Measurements from ENCODE around the gene NDUFAF5.
"Not testable (repeated sequence)": the region's sequence is repeated elsewhere in the genome, so short reads cannot be mapped to it uniquely, and the experiment has no call there.

Gene NDUFAF5

GRCh38 chr20:13784893-13785715, at the start of gene NDUFAF5, which contains the start of gene ESF1:
TSS of gene NDUFAF5 (plus strand) at chr20:13785028. CDS start at chr20:13785069, 41 bp downstream.
TSS of gene ESF1 (minus strand) at chr20:13784919. CDS start at chr20:13783140, 1,779 bp downstream.
- peak; percentile 95 for DNase-seq
- in situ Hi-C loops (cut with HindIII; ENCODE audit: low pct_ligation_motif_present, low pct_unique_long_range_greater_than_20kb, low sequenced_read_pairs) = no loop called here

DNA sequence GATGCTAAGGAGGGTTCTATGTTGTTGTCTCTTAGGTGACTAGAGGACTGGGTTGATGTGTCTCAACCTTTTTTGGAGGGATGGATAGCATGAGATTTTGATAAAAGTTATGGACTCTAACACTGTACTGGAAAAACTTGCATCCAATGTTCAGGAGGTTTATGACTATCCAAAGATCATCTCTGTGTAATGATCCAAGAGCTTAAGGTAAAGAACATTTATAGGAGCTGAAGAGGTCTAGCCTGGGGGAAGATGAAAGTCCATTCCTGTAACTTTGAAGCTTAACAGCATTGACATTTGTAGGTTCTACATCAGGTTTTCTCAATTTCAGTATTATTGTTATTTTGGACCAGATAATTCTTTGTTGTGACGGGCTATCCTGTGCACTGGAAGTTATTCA, 49.0 kb upstream of the NDUFAF5 start:
- in situ Hi-C loops (cut with HindIII; ENCODE audit: low pct_ligation_motif_present, low pct_unique_long_range_greater_than_20kb, low sequenced_read_pairs) = no loop called here
- DNase-seq = no peak

- DNase-seq = no peak
- in situ Hi-C loops (cut with HindIII; ENCODE audit: low pct_ligation_motif_present, low pct_unique_long_range_greater_than_20kb, low sequenced_read_pairs) = no loop called here
Measured at GRCh38 chr20:13736436-13737191, 48.2 kb upstream of the NDUFAF5 start.

DNA sequence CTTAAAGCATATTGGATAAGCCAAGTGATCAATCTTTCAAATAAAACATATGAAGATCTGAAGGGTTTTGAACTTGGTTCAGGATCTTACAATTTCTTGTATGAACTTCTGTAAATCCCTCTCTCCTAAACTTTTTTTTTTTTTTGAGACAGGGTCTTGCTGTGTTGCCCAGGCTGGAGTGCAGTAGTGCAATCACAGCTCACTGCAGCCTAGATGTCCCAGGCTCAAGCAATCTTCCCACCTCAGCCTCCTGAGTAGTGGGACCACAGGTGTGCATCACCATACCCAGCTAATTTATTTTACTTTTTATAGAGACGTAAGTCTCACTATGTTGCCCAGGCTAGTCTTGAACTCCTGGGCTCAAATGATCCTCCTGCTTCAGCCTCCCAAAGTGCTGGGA, 46.6 kb upstream of the NDUFAF5 start:
- in situ Hi-C loops (cut with HindIII; ENCODE audit: low pct_ligation_motif_present, low pct_unique_long_range_greater_than_20kb, low sequenced_read_pairs); DNase-seq: not testable (repeated sequence)

DNA sequence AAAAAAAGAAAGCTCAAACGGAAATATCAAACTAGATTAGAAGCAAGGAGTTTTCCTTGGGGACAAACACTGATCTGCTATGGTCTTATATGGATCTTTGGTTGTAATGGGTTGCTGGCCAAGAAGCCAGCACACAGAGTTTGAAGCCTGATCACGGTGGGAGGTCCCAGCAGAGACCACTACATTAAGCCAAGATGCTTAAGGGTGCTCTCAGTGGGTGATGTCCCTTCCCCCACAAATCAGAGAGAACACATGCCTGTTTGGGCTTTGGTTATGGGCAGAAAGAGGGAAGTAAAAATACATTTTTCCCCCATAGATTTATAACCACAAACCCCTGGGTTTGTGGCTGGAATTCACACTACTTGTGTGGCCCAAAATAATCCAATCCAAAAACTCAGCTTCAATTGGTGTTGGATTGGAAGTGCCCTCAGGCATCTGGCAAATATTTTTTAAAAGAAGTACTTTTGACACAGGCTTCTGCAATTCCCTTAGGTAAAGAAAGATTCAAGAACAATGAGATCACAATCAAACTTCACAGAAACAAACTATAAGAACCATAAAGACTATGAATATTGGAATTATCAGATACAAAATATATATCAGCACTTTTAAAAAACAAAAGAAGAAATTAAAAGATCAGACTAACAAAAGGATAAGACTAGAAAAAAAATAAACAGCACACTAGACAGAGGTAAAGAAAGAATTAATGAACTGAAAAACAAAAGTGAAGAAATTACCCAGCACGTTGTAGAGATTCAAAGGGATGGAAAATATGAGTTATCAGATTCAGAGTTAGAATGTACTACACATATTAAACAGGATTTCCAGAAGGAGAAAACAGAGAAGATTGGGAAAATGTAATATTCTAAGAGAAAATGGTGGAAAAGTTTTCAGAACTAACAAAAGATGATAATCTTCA, 44.8 kb upstream of the NDUFAF5 start:
- in situ Hi-C loops (cut with HindIII; ENCODE audit: low pct_ligation_motif_present, low pct_unique_long_range_greater_than_20kb, low sequenced_read_pairs) = no loop called here
- DNase-seq = no peak

DNA sequence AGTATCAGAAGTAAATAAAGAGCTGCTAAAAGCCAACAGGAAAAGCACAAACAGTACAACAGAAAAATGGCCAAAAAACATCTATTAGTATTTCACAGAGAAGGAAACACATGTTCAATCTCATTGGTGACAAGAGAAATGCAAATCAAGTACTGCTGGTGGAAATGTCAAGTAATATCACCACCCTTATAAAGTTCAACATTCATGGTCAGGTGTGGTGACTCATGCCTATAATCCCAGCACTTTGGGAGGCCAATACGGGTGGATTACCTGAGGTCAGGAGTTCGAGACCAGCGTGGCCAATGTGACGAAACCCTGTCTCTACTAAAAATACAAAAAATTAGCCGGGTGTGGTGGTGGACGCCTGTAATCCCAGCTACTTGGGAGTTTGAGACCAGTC, 42.9 kb upstream of the NDUFAF5 start:
- DNase-seq = no peak
- in situ Hi-C loops (cut with HindIII; ENCODE audit: low pct_ligation_motif_present, low pct_unique_long_range_greater_than_20kb, low sequenced_read_pairs) = no loop called here

DNA sequence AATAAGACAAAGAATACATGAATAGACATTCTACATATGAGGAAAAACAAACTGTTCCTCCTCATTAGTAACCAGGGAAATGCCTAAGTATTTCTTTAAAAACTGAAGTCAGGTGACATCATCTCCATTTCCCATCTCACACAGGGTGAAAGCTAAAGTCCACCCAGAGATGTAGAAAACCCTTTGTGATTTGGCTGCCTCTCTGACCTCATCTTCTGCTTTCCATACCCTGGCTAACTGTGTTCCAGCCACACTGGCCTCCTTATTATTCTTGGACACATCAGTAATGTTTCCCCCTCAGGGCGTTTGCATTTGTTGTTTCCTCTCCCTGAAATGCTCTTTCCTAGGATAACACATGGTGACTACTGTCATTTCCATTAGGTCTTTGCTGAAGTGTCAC, 40.5 kb upstream of the NDUFAF5 start:
- DNase-seq = no peak
- in situ Hi-C loops (cut with HindIII; ENCODE audit: low pct_ligation_motif_present, low pct_unique_long_range_greater_than_20kb, low sequenced_read_pairs) = no loop called here

DNA sequence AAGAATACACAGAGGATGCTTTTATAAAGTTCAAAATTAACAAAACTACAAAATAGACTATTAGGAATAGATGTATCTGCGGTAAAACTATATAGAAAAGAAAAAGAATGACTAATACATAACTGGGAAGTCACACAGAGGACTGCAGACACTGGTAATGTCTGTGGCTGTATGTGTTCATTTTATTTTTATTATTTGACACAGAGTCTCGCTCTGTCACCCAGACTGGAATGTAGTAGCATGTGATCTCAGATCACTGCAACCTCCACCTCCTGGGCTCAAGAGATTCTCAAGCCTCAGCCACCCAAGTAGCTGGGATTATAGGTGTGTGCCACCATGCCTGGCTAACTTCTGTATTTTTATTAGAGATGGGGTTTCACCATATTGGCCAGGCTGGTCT, 39.0 kb upstream of the NDUFAF5 start:
- DNase-seq = no peak
- in situ Hi-C loops (cut with HindIII; ENCODE audit: low pct_ligation_motif_present, low pct_unique_long_range_greater_than_20kb, low sequenced_read_pairs) = no loop called here

GRCh38 chr20:13749811-13750210, 35.0 kb upstream of the NDUFAF5 start:
- no peak for DNase-seq
- in situ Hi-C loops (cut with HindIII; ENCODE audit: low pct_ligation_motif_present, low pct_unique_long_range_greater_than_20kb, low sequenced_read_pairs) = no loop called here

DNA sequence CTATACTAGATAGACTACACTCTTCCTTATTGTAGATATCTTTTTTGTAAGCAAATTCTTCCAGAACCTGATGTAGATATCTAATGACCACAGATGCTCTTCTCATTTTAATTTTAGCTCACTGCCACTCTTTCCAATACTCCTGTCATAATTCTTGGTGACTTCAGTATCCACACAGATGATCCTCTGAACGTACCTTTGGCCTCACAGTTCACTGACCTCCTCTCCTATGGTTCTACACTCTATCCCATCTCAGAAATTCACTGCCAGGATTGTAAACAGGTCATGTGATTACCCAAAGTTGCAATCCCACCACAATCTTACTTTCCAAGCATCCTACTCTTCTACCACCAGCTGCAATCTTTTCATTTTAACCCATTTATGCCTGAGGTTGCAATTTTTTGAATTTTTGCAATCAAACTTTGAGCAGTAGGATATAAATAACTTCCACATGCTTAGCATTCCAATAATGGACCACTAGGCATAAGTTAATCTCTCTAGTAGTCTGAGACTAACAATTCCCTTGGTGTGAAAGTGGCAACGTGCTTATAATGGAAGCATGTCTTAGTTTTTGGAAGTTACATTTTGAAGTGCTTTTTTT, 31.3 kb upstream of the NDUFAF5 start:
- in situ Hi-C loops (cut with HindIII; ENCODE audit: low pct_ligation_motif_present, low pct_unique_long_range_greater_than_20kb, low sequenced_read_pairs) = no loop called here
- DNase-seq = no peak

DNA sequence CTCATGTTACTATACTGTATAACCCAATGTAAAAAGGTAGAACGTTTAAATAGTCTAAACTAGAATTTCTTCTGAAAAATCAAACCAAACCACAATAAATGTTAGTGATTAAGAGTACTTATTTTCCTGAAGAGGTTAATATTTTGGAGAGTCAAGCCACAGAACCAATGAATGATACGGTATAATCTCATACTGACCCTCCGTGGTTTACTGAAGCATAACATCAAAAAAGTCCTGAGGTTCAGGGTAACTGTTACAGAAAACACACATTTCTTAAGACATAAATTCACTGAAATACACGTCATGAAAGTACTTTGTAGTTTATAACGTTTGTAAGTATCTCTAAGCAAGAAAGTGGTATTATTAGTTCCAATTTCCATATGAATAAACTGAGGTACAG, 29.0 kb upstream of the NDUFAF5 start:
- in situ Hi-C loops (cut with HindIII; ENCODE audit: low pct_ligation_motif_present, low pct_unique_long_range_greater_than_20kb, low sequenced_read_pairs) = no loop called here
- no peak for DNase-seq

DNA sequence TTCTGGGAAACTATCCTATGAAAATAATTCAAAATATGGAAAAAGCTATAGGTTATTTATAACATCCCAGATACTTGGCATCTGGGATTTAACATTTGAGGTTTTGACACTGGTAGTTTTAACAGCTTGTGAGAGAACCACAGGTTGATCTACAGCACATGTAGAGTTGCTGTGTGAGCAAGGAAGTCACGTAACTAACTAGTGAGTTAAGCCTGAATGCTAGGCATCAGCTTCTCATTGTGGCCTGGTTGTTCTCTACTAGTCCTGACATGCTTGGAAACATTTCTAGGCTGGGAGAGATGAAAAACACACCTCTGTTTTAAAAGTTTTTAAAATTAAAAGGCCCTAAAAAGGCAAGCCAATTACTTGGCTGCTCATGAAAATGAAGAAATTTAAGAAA, 28.3 kb upstream of the NDUFAF5 start:
- in situ Hi-C loops (cut with HindIII; ENCODE audit: low pct_ligation_motif_present, low pct_unique_long_range_greater_than_20kb, low sequenced_read_pairs) = no loop called here
- no peak for DNase-seq

DNA sequence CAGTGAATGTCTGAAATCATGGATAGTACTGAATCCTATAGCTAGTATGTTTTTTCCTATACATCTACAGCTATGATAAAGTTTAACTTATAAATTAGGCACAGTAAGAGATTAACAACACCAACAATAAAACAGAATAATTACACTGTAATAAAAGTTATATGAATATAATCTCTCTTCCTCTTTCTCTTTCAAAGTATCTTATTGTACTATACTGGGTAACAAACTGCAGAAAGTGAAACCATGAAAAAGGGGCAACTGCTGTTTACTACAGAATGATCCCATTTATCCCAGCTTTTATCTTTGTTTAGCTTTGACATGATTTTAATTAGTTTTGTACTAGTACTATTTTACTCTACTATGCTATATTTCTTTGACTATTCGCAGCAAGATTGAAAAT, 25.9 kb upstream of the NDUFAF5 start:
- in situ Hi-C loops (cut with HindIII; ENCODE audit: low pct_ligation_motif_present, low pct_unique_long_range_greater_than_20kb, low sequenced_read_pairs) = no loop called here
- DNase-seq = no peak

DNA sequence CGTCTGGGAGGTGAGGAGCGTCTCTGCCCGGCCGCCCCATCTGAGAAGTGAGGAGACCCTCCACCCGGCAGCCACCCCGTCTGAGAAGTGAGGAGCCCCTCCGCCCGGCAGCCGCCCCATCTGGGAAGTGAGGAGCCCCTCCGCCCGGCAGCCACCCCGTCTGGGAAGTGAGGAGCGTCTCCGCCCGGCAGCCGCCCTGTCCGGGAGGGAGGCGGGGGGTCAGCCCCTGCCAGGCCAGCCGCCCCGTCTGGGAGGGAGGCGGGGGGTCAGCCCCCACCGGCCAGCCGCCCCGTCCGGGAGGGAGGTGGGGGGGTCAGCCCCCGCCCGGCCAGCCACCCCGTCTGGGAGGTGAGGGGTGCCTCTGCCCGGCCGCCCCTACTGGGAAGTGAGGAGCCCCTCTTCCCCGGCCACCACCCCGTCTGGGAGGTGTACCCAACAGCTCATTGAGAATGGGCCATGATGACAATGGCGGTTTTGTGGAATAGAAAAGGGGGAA, 24.3 kb upstream of the NDUFAF5 start:
- DNase-seq; in situ Hi-C loops (cut with HindIII; ENCODE audit: low pct_ligation_motif_present, low pct_unique_long_range_greater_than_20kb, low sequenced_read_pairs): not testable (repeated sequence)

- in situ Hi-C loops (cut with HindIII; ENCODE audit: low pct_ligation_motif_present, low pct_unique_long_range_greater_than_20kb, low sequenced_read_pairs) = no loop called here
- DNase-seq = no peak
Measured at GRCh38 chr20:13765299-13765698, 19.5 kb upstream of the NDUFAF5 start.

- DNase-seq = no peak
- in situ Hi-C loops (cut with HindIII; ENCODE audit: low pct_ligation_motif_present, low pct_unique_long_range_greater_than_20kb, low sequenced_read_pairs) = no loop called here
Measured at GRCh38 chr20:13765868-13766416, 18.9 kb upstream of the NDUFAF5 start.

DNA sequence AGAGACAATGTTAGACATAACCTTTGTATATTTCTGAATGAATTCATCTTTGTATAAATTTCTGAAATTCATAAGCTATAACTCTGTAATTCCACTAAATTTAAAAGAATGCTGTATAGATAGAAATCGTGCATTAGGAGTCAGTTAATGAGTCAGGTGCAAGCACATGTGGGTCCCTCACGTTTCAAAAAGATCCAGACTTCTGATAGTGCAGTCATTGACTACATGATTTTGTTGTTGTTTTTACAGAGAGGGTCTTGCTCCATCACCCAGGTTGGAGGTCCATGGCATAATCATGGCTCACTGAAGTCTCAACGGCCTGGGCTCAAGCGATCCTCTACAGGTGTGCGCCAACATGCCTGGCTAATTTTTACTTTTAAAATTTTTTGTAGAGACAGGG, 14.7 kb upstream of the NDUFAF5 start:
- in situ Hi-C loops (cut with HindIII; ENCODE audit: low pct_ligation_motif_present, low pct_unique_long_range_greater_than_20kb, low sequenced_read_pairs) = no loop called here
- no peak for DNase-seq

DNA sequence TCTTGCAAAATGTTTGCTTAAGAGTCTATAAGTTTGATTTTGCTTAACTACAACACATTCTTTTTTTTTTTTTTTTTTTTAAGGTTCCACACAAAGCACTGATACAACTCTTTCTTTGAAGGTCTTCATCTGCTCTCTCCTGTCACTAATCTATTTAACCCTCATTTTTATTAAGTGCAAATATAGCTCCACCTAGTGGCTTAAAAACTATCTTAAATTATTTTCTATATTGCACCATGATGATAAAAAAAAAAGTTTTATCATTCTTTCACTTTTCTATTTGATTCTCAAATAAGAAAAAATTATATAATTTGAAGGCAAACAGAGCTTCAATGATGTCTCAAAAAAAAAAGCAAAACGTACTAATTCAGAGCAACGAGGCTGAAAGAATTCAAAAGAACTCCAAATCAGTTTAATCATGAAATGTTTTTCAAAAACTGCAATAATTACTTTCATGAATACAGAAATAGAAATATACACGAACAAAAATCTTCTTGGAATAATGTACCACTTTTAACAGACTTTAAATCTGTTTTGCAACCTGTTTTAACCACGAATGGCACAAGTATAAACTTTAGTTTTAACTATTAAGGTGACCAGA, 12.9 kb upstream of the NDUFAF5 start:
- peak; percentile 55 for DNase-seq
- in situ Hi-C loops (cut with HindIII; ENCODE audit: low pct_ligation_motif_present, low pct_unique_long_range_greater_than_20kb, low sequenced_read_pairs) = no loop called here

All from ACHN (cell line).